GM18951 (cell line): ENCODE measurements around the gene P2RY13.

ENCODE experiments used
- POLR2A ChIP-seq: IDR thresholded peaks from 4 replicates; pipeline ENCODE4 v1.6.1; 2011; ENCODE audit warnings: mild to moderate bottlenecking; ENCODE audit not compliant: insufficient read length, insufficient read depth; ENCODE audit errors: extremely low read depth
- in situ Hi-C: fragments of 300-500 bp; cut with MboI; formaldehyde crosslinking; loops from one replicate; pipeline ENCODE4 v1.12.0; 2022; ENCODE audit warnings: low sequenced_read_pairs, mixed read lengths, inconsistent platforms; ENCODE audit not compliant: unreplicated experiment

Gene P2RY13

GRCh38 chr3:151345859-151346258 lies 16.5 kb upstream of the P2RY13 start:
- in situ Hi-C loops, result no loop called here
- no peak for TF ChIP-seq POLR2A

DNA sequence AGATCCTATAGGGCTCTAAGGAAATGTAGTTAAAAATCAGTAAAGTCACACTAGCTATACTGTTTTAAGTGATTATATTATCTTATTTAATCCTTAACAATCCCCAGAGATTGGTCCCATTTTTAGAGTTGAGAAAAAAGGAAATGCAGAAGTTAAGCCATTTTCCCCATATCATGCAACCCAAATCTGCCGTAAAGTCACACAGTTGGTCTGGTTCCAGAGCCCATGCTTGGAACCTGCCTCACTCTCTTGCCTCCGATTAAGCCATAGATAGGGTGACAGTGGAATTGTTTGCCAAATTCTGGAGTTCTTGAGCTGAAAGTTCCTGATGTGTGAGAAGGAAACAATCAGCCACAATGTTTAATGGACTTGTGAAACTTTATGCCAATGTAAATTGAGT lies 2.3 kb upstream of the P2RY13 start:
- in situ Hi-C loops, result no loop called here
- no peak for TF ChIP-seq POLR2A

DNA sequence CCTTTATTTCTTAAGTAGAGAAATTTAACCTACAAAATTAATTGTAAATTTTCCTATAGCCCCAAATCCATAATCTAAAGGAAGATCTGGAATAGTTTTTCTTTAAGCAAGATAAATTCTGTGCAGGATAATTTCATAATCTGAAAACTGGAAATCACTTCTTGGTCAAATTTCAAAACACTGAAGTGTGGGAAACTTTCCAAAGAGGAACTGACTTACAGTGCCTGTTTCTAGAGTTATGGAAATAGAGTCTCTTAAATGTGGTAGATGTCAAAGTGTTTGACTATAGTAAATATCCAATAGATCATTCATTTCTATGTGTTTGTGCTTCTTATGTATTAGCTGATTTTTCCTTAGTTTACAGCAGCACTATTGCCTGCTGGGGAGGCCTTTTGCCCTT lies 1.6 kb upstream of the P2RY13 start:
- in situ Hi-C loops, result no loop called here
- TF ChIP-seq POLR2A, result no peak

DNA sequence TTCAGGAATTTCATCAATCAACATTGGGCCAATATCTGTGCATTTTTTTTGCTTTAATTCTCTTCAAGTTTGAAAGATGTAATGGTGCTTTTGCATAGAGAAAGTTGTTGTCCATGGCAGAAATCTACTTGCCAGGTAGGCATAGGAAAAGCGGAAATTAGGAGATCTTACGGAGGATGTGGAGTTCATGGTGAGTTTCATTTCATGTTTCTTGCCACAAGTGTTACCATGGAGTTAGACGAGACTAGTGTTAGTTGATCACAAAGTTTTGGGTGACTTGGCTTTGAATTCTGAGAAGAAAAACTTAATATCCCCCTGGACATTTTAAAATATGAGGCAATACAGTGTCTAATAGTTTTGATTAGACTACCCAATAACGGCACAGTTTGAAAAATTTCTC lies 1.0 kb upstream of the P2RY13 start:
- no peak for TF ChIP-seq POLR2A

DNA sequence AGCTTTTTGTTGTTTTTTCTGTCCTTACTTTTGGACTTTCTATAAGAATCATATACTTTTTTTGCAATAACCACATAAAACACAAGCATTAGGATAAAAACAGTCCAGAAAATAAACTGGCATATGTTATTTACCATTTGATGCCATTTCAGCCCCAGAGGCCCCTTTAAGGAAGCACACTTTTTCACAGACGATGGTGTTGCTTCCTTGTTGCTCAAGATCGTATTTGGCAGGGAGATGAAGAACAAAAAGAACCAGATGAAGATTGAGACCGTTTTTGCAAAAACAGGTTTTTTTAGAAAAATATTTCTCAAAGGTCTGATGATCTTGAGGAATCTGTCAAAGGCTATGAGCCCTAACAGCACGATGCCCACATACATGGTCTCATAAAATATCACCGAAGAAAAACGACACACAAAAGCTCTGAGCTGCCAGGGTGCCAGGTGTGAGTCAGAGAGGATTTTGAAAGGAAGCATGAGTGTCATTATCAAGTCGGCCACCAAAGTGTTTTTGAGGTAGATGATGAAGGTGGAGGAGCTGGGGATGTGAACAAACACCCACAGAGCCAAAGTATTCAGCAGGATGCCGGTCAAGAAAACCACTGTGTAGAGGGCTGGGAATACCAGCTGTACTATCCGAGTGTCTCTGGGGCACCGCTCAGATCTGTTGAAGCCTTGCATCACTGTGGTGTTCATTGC lies 902 bp downstream of the P2RY13 start:
- TF ChIP-seq POLR2A, result no peak
- in situ Hi-C loops, result no loop called here

More for the DNA sequence above, 1.0 kb upstream of the P2RY13 start:
- in situ Hi-C loops, result no loop called here

DNA sequence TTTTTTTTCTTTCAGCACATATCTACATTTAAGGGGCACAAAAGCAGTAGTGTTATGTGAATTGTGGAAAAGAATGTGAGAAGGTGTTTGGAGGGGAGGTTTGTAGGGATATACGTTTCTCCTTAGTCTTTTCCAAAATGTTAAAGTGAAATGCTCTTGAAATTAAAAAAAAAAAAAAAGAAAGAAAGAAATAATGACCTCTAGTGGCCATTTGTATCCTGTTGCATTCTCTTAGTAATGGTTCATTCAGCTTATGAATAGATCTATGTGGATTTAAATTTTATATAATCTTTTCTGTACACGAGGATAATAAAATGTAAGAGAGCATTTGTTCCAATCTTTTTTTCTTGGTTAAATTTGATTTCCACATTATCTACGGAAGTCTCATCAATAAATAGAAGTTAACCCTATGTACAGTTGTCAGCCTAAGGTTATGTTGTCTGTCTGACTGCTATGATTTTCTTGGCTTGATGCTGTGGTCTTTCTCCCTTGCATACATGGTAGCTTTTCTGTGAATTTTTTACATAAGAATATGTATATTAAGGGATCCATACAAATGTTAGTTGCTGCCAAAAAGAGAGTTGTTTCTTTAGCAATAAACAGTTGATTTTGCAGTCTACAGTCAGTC lies 1.7 kb downstream of the P2RY13 start:
- TF ChIP-seq POLR2A, result no peak
- in situ Hi-C loops, result no loop called here

- in situ Hi-C loops, result no loop called here
- no peak for TF ChIP-seq POLR2A
These were observed 6.8 kb downstream of the P2RY13 start for GRCh38 chr3:151322511-151322910.

GRCh38 chr3:151321526-151321925 lies 7.8 kb downstream of the P2RY13 start:
- in situ Hi-C loops, result no loop called here
- no peak for TF ChIP-seq POLR2A

DNA sequence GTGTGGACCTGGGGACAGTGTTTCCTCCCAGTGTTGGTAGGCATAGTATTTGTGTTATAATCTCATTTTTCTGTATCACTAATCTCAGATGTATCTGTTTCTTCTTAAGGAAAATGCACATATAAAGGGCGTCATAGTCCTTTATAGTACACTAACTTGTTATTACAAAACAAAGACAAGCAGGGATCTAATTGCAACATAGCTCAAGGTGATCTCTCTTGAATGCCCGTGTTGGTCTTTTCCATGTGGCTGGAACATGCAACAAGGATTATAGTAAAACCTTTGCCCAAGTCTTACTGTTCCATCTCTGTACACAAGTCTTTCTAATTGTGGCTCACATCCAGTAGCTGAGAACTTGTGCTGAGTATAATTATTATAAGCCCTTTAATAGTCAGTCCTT lies 9.2 kb downstream of the P2RY13 start:
- in situ Hi-C loops, result no loop called here
- TF ChIP-seq POLR2A, result no peak

GRCh38 chr3:151319628-151320027 lies 9.7 kb downstream of the P2RY13 start:
- in situ Hi-C loops, result no loop called here
- no peak for TF ChIP-seq POLR2A

- TF ChIP-seq POLR2A, result no peak
- in situ Hi-C loops, result no loop called here
These were observed 10.4 kb downstream of the P2RY13 start for GRCh38 chr3:151318991-151319390.

DNA sequence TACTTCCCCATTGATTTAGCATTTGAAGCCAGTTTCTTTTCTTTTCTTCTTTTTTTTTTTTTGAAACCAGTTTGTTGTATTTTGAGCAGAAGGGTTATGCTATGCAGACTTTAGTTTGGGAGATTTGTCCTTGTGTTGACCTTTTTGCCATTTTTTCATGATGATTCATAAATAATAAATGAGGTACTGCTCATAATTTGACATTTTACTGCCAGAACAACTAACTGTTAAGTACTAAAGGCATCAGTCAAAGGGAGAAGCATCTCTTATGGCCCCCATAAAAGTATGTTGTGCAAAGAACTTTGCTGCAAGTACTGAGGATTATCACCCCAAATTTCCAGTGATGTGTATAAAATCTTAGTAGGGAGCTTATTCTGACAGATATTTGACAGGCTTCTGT lies 11.0 kb downstream of the P2RY13 start:
- no peak for TF ChIP-seq POLR2A
- in situ Hi-C loops, result no loop called here

DNA sequence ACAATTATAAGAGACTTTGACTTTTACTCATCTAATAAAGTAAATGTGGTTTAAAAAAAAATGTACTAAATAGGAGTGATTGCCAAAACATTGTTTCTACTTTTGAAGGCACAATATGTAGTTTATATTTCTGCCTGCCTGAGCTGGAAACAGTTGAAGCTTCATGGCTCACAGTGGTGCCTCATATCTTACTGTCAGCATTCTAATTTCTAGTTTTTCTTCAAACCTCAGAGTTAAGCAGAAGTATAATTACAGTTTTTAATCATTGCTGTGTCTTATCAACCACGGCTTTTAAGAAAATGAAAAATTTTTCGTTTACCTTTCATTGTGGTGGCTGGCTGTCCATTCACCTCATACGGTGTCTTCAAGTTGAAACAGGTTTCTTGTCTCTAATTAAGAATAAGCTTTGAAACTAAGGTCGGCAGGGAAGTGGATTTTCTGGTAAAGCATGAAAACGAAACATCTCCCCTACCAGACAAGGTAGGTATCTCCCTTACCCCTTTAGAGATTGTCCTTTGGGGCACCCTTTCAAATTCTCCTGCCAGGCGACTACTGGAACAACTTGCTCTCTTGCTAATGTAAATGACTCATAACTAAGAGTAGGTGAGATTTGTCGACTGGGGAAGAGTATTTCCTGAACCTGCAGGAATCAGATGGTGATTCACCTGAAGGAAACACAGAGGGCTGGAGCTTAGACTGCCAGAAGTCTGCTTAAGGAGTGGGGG lies 12.9 kb downstream of the P2RY13 start, which contains the start of gene GPR87:
Gene GPR87 (minus strand): TSS at position 554 of the 725 bp plus-strand sequence. CDS start 16,720 bp downstream, outside the sequence.
- in situ Hi-C loops, result no loop called here
- TF ChIP-seq POLR2A, result no peak

DNA sequence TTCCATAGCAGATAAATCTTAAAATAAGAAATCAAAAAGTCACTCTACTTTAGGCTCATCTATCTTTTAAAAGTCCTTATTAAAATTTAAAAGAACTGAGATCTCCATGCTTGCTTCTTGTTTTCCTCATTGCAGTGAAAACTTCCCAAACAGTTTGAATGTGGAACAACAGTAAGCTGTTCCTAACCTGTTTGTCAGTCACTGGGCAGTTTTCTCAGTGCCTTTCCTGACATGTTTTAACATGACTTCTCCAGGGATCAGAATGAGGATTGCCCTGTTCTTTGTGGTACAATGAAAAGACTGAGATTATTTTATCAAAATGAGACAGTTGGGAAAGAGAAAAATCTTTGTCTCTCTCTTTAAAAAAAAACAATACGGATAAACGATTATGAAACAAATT lies 13.5 kb downstream of the P2RY13 start:
- in situ Hi-C loops, result no loop called here
- TF ChIP-seq POLR2A, result no peak

DNA sequence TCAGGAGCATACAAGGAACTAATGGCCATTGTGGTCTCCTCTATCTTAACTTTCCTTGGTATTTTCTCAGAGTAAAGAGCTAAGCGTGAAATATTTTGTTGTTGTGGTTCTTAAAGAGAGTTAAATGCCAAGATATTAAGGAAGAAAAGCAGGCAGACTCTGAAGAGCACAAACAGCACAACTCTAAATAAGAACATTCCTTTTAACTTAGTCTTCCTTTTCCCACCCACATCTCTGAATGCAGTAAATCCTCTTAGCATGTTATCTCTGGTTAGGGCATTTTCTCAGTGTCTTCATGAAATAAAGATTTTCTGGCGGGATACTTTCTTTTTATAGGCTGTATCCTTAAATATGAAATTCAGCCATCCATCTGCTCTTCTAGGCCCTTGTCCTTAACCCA lies 14.2 kb downstream of the P2RY13 start:
- in situ Hi-C loops, result no loop called here
- no peak for TF ChIP-seq POLR2A
